CD4-positive, alpha-beta T cell treated with Interleukin-12 subunit alpha and Interleukin-12 subunit beta, for 1 hour (primary cell): ENCODE measurements around the gene RTF2.

Experiments
- DNase-seq: peaks from one replicate; pipeline ENCODE4 v3.0.0-alpha.2; 2020

Gene RTF2

DNA sequence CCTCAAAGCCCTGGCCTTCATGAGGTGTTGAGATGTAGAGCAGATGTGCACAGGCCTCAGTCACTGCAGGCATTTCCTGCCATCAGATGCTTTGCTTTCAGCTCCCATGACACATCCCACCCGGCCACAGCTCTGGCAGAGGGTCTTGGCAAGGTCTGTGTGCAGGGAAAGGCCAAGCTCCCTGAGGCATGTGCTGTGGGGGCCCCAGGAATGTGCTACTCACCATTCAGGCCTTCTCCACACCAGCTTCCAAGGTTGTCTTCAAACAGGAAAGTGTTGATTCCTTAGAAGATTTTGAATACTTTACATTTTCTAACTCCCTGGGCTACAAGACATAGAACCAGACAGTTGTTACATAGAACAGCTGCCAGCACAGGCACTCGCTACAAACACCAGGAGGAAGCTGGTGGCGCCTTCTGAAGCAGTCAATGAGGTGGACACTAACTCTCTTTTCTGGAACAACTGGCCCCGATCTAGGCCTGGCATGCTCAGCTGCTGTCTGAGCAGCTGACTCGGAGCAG, 28.6 kb upstream of the RTF2 start:
- DNase-seq: no peak

DNA sequence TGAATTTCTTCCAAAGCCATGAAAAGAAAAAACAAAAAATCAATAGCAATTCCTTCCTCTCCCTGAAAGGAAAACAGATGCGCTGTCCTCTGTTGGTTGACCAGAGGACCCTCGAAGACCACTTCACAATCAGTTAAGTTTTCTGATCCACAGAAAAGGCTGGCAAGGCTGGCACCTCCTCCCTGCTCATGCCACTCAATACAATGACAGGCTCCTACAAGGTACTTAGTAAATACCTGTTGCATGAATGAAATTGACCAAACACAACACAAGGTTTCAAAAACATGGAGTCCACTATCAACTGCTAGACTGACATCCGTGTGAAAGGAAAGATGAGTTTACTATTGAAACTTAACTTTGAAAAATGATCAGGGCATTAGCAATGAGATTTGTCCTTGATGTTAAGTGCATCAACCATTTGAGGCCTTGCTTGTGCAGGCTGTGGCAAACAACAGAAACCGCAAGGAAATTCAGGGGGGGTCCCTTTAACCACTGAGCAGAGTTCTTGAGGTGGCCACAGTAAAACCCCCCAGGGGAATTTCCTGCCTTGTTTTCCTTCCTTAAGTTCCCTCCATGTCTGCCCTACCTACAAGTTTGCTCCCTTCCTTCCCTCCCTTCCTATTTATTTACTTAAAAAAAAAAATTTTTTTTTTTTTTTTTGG, 27.9 kb upstream of the RTF2 start:
- peak; percentile 75 for DNase-seq

DNA sequence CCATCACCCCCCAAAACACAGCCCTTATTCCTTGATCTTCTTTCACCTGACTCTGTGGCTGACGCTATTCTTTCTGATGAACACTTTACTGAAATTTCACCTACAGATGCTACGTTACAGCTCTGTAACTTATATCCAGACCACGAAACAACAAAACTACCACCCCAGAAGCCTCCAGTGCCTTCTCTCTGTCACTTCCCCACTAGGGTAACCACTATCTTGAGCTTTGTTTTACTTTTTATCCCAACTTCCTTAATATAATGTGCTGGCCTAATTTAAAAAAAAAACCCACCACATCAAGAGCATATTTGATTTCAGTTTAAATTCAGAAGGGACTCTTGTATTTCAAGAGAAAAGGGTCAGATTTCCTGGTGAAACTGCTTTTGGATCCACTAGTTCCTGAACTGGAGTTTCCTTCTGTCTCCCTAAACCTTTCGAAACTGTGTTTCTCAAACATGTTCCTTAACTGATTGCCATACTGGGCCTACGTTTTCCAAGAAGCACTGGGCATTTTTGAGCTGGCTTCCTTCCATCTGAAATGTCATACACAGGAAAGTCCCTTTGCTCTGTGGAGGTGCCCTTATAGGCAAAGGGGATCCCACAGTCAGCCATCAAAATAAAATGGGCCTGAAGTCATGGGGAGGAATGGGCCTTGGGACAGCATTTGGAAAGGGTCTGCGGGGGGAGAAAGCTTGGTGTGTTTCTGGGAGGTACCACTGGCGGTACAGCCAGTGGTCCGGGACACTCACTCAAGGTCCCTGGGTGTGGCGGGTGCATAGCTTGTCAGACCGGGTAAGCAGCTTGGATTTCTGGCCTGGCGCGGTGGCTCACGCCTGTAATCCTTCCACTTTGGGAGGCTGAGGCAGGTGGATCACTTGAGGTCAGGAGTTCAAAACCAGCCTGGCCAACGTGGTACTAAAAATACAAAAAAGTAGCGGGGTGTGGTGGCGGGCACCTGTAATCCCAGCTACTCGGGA, 25.8 kb upstream of the RTF2 start:
- no peak for DNase-seq

DNA sequence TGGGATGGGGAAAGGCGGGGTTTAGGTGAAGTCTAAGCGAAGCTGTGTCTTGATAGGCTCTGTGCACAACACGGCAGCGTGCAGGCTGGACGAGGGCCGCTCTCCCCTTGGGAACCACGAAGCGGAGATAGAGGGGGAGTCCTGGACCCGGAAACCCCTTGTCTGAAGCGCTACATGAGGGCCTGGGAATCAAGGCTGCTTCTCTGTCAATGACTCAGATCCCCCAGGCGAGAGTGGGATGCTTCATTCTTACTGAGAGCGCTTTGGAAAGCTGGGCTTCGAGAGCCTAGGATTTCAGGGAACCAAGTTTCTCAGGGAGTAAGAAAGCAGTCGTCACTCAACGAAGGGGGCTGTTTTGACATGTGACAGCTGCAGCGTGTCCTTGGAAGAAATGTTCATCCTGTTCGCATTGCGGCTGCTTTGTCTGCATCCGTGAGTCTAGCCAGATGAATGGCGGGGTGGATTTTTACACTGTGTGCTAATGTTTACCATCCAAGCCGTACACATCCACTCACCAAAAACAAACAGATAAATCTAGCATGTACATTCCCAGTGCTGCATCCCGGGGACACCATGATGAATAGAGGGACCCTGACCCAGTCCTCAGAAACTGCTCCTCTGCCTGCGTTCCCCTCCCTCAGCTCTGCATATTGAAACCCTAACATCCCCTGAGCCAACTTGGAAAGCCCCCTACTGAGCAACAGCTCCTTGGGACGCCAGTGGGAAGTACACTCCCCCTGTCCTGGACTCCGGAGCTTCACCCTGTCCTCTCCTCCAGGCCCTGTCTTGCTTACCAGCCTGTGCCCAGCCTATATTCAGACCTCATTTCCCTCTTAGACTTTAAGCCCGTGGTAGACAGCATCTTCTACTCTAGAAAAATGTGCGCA, 24.5 kb upstream of the RTF2 start:
- DNase-seq: no peak

DNA sequence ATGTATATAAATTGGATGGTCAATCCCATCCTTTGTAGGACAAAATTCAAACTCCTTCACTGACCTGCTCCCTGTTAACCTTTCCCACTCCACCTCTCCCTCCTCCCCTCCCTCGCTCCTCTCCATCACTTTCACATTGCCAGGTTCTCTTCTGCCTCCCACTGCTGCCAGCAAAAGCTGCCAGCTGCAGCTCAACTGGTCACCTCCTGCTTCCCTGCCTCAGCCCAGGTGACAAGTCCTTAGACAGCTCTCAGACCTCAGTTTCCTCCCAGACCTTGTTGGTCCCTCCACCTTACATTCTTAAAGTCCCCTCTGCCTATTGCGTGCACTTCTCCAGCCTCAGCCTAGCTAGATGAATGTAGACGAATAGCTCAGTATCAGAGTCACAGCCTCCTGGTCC, 23.3 kb upstream of the RTF2 start:
- DNase-seq: no peak

DNA sequence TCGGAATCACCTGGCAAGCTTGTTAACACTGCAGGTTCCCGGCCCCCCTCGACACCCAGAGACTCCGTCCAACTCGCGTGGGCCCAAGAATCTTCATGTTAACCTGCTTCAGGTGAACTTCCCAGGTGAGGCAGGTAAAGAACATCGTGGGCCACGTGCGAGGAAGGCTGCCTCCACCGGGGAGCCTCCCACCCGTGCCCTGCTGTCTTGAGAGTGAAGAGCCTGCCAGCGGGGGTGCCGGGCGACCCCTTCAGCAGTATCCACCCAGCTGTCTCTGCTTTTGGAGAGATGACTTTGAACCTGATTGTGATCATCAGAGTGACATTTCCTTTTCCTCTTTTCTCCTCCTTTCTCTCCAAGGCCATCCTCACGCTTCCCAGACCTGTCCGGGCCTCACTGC, 22.9 kb upstream of the RTF2 start:
- DNase-seq: no peak

DNA sequence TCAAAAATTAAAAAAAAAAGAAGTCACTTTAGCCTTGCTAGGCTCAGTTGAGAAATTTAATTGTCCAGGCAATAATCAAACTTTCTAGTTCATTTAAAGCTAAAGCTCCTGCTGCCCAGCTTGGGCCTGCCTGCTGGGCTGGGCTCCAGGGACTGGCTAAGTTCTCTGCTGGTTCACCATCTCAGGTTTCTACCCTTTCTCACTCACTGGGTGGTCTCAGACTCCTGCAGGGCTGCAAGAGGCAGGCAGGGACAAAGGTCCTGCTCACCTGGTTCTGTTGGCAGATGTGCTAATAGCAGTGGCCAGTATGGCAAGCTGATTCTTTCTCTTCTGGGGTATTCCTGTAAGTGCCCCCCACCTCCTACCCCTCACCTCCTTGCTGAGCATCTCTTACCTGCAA, 21.2 kb upstream of the RTF2 start:
- DNase-seq: no peak

DNA sequence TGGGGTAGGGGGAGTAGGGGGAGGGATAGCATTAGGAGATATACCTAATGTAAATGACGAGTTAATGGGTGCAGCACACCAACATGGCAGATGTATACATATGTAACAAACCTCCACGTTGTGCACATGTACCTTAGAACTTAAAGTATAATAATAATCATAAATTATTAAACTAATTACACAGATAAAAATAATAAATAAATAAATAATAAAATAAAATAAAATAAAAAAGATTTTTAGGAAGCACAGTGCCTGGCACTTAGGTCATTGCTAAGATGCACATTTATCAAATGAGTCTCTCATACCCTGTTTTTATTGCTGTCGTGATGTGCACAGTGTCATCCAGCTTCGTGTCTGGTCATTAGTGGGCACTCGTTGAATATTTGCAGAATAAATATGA, 19.0 kb upstream of the RTF2 start:
- DNase-seq: no peak

DNA sequence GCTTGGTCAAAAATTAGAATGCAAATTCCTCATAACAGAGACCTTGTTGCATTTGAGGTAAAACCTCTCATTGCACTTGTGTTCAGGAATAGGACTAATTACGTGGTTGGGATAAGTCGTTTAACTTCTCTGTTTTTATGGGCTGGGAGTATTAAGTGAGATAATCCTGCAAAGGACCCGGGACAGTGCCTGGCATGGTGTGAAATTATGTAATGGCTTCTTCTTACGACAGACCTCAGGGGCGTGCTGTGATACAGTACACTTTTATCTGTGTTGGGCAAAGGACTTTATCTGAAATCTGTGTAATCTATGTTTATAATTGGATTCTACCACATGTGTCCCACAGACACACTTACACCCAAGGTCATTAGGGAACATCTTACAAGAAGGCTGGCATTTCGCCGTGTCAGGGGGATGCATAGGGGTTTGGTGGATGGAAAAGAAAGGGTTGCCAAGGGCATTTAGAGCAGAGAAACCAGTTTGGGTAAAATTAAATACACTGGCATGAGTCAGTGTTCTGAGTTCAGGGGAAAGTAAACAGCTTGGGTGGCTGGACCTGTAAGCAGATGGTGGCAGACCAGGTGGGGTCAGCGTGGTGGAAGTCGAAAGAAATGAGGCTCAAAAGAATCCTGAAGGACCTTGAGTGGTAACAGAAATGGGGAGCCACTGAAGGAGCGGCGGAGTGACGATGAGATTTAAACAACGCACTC, 17.2 kb upstream of the RTF2 start:
- DNase-seq: no peak

DNA sequence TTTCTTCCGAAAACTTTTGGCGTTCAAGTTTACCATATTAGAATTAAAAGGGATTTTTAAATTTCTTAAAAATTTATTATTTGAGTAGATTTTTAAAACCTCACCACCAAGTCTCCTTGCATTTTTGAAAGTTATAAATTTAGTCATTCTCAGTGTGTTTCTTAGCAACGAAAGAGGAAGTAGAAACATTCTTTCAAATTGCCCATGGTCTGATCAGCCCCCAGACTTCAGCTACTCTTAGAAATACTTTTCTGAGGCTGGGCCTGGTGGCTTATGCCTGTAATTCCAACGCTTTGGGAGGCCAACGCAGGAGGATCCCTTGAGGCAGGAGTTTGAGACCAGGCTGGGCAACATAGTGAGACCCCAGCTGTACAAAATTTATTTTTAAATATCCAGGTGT, 15.1 kb upstream of the RTF2 start:
- DNase-seq: no peak

DNA sequence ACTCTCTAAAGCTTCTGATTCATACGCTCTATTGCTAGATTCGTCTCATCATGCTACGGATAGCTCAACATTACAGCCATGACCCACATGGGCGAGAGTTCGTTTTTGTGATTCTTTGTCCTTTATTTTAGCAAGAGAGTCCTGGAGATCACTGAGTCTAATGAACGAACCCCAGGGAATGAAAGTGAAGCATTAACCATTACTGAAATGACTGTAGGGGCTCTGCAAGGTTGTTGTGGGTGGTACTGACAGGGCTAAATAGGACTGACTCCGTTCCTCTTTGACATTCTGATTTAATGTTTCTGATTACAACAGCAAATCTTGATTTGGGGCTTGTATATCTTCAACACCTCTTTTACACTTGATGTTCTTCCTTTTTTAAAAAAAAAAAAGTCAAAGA, 13.7 kb upstream of the RTF2 start:
- no peak for DNase-seq

DNA sequence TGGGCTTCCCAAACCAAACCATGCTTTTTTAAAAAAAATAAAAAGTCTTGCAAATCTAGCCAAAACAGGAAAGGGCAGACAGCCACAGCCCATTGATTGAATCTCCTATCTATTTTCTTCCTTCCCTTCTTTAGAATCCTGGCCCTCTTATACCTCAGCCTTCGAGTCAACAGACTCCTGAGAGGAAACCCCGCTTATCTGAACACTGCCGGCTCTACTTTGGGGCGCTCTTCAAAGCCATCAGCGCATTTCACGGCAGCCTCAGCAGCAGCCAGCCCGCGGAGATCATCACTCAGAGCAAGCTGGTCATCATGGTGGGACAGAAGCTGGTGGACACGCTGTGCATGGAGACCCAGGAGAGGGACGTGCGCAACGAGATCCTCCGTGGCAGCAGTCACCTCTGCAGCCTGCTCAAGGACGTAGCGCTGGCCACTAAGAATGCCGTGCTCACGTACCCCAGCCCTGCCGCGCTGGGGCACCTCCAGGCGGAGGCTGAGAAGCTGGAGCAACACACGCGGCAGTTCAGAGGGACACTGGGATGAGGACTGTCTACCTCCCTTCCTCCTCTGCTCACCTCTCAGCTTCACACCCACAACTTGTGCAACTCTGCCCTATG, 10.1 kb upstream of the RTF2 start:
- DNase-seq: no peak

DNA sequence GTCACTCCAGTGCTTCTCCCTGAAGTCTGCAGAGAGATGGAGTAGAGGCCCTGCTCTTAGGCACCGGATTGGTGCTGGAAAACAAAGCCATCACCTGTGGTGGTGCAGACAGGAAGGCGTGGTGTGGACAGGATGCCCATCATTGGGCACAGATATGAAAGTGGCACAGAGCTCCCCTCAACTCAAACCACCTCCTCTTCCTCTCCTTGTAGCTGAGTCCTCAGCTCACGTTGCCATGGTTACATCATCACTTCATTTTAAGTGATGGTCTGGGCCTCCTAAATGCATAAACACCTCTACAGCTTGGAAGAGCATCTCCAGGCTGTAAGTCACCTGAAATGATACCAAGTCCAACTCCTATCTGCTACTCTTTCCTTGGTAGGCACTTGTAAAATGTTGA, 8.0 kb upstream of the RTF2 start:
- peak; percentile 84 for DNase-seq

DNA sequence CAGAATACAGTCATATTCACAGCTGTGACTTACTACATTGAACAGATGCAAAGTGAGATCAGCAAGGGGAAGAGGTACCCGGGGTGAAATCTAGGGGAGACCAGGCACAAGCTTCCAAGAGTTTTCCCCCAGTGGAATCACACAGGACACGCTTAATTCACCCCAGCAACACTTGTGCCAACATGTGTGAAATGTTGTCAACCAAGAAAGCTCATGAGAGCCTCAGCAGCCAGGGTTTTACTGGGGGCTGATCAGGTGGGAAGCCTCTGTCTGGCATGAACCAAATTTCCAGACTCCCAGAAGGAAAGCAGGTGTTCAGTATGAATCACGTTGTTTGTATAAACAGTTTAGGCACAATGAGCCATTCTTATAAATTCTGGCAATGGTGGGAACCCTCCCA, 6.9 kb upstream of the RTF2 start:
- DNase-seq: no peak

DNA sequence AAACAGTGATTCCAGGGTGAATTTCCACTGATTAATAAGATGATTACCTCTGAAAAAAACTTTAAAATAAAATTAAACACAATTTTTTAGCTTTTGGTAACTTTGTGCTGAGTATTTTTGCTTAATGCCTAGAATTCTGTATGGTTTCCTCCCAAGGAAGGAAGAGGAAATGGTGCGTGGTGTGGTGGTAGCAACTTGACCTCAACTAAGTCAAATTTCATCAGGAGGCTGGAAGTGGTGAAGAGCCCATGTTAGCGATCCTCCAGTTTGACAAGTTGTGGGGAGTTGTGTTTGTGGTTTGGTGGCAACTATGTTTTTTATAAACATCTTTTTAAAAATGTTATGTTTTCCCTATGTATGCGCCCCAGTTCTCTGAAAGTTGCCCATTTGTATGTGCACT, 5.0 kb upstream of the RTF2 start:
- peak; percentile 44 for DNase-seq

DNA sequence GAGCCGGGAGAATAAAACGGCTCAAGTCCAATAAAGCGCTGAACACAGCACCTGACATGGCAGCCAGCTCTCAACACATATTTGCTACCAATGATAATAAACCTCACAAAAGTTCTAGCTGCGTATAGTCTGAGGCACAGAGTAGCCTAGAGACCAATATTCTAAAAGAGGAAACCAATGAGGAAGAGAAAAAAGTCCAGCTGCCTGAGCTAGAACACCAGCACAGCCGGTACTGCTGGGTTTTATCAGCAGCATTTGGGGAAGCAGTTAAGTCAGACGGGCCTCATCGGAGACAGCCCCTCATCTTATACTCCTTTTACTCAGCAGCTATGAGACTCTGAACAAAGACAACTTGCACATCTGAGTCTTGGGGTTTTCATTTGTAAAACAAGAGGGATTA, 2.4 kb upstream of the RTF2 start:
- DNase-seq: no peak

DNA sequence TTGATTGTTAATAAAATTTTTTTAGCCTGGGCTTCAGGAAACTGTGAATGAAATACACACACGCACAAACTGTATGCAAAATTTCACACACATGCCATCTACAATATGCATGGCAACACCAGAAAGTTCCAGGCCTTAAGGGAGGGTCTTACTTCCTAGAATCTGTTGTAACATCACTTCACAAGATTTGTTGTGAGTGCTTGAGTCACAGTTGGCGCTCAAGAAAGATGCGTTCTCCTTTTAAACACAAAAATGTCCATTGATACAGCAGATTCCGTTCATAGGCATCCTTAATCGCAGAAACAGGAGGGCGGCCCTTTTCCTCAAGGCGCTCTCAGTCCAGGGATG, 485 bp upstream of the RTF2 start:
- no peak for DNase-seq

DNA sequence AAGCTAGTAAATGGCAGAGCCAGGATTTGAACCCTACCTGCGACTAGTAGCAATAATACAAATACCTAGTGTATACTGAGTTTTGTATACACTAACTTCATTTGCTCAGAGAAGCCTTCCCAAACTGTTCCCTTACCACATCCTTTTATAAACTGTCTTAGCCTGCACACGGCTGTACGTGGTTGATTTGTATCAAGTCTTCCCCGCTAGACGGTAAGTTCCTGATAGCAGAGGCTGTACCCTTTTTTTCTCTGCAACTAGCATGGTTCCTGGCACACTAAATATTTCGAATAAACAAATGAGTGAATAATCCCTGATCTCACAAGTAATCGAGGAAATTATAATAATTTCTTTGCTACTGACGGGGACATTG, 636 bp downstream of the RTF2 start:
- peak; percentile 18 for DNase-seq

DNA sequence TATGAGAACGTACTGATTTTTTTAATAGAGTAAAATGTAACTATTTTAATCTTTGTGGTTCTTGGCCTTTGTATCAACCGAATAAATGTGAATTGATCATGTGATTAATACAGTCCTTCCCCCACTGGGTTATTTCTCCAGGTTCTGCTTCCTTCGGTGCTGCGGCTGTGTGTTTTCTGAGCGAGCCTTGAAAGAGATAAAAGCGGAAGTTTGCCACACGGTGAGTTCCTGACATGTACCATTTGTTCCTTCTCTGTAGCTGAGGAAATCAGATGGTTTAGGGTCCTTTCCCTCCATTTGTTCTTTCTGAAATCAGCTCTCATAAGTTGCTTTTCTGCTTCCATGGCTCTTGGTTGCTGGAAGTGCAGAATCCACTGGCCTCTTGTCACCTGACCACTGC, 15.5 kb downstream of the RTF2 start:
- no peak for DNase-seq

DNA sequence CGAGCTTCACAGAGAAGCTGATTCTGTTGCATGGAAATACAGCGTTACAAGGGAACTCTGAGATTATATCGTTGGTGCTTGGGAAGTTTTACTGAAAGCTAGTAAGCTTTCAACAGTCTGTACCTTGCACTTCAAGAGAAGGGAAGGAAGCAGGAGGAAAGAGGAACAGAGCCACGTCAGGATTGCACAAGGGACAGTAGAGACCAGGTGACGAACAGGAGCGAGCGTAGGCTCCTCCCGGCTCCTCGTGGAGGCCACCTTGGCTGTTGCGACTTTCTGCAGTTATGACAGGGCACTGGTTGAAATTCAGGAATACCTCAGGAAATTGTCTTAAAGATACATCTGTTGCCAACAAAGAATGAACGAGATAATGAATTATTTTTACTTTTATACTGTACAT, 18.8 kb downstream of the RTF2 start:
- no peak for DNase-seq

DNA sequence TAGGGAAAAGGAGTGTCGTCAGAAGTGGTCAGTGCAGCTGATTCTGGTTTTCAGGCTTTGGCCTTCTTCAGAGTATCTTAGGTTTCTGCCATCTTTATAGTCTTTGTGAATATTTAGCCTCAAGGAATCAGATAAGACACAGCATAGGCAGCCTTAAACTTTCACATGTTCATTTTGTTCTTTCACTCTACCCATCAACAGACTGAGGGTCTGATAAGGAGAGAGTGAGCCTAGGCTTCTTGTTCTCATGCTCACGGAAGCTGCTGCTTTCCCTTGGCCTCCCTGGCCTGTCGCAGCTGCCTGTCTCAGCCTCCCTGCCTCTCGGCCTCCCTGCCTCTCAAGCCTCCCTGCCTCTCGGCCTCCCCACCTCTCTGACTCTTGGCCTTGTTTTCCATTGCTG, 20.1 kb downstream of the RTF2 start:
- no peak for DNase-seq

DNA sequence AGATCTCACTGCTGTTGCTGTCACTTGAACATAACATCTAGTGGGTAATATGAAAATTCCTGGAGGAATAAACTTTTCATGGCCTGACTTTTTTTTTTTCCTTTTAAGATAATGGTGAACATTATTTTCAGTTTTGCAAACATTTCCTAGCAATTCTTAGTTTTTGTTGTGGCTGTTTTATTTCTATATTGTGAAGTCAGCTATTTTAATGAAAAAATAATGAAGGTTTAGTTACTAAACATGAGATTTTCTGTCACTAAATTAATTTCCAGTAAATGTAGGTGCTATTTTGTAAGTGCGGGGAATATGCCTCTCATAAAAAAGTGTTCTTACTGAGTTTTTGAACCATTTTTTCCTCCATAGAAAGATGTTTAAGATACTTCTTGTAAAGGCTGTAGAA, 32.7 kb downstream of the RTF2 start:
- no peak for DNase-seq
